ENCODE results near the gene DCTN4. TPM values are rescaled to one million over a fixed set of nuclear protein-coding genes. Genes with fewer than 3 reads are reported as not detected.

DCTN4 gene
- total RNA-seq, 2 experiments from 2014 or later: 38.6 to 40.6 TPM

- no peak overlapping the region for H3K4me3 Mint-ChIP-seq
- CTCF ChIA-PET: interaction anchor here (0.7 to 2.0 kb wide), 5 partner anchors 9 to 328 kb away, joined by 3 to 10 read pairs (median 5); partner anchors contain the start of genes RBM22 and SMIM3
- no peak for DNase-seq
- peaks cover 3% of the 10 kb centered on the region for H3K9me3 Mint-ChIP-seq
- no peaks in the 10 kb centered on the region for H3K27me3 Mint-ChIP-seq
- peaks cover 25% of the 10 kb centered on the region for H3K36me3 Mint-ChIP-seq (ENCODE audit: low read depth)
- POLR2A ChIA-PET: interaction anchor here (1.2 to 2.3 kb wide), 5 partner anchors 9 to 85 kb away, joined by 3 to 7 read pairs (median 4); partner anchors contain the start of genes RBM22 and SMIM3
- H3K4me1 Mint-ChIP-seq: peaks cover 75% of the 10 kb centered on the region
- H3K27ac Mint-ChIP-seq: no peak overlapping the region
Measured at GRCh38 chr5:150786876-150787275, 28.1 kb upstream of the DCTN4 start.

- peaks cover 27% of the 10 kb centered on the region for H3K36me3 Mint-ChIP-seq (ENCODE audit: low read depth)
- ChIA-PET POLR2A (interaction anchor here (1.5 to 2.3 kb wide), 3 partner anchors 8 to 85 kb away, joined by 4 to 7 read pairs (median 6); partner anchors contain the start of genes RBM22 and SMIM3), CTCF (interaction anchor here (0.7 to 2.0 kb wide), 4 partner anchors 8 to 1172 kb away, joined by 3 to 10 read pairs (median 4); partner anchors contain the start of gene SMIM3)
- H3K4me3 Mint-ChIP-seq: no peak overlapping the region
- no peak for DNase-seq
- no peak overlapping the region for H3K27ac Mint-ChIP-seq
- H3K9me3 Mint-ChIP-seq: peaks cover 3% of the 10 kb centered on the region
- H3K4me1 Mint-ChIP-seq: peaks cover 78% of the 10 kb centered on the region
- H3K27me3 Mint-ChIP-seq: no peaks in the 10 kb centered on the region
Measured at GRCh38 chr5:150785950-150786349, 27.1 kb upstream of the DCTN4 start.

- Mint-ChIP-seq H3K27ac (peak overlapping the region; percentile 91), H3K4me1 (peaks cover 73% of the 10 kb centered on the region), H3K36me3 (ENCODE audit: low read depth) (peaks cover 30% of the 10 kb centered on the region), H3K9me3 (peaks cover 3% of the 10 kb centered on the region), H3K4me3 (peak overlapping the region; percentile 38), H3K27me3 (no peaks in the 10 kb centered on the region)
- POLR2A ChIA-PET: interaction anchor here (0.6 to 4.2 kb wide), 20 partner anchors 9 to 374 kb away, joined by 3 to 37 read pairs (median 4); partner anchors contain the start of genes ANXA6, DCTN4, IRGM and RBM22
- peak; percentile 79 for DNase-seq
- CTCF ChIA-PET: interaction anchor here (0.7 to 8.1 kb wide), 20 partner anchors 11 to 1360 kb away, joined by 3 to 108 read pairs (median 4); partner anchors contain the start of genes DCTN4, IRGM and RBM22
Measured at GRCh38 chr5:150783422-150783928, 24.7 kb upstream of the DCTN4 start.

GRCh38 chr5:150782850-150783249 lies 24.0 kb upstream of the DCTN4 start:
- Mint-ChIP-seq H3K9me3 (peaks cover 3% of the 10 kb centered on the region), H3K27me3 (no peaks in the 10 kb centered on the region), H3K36me3 (ENCODE audit: low read depth) (peaks cover 30% of the 10 kb centered on the region), H3K27ac (peak overlapping the region; percentile 91), H3K4me1 (peaks cover 78% of the 10 kb centered on the region), H3K4me3 (peak overlapping the region; percentile 38)
- ChIA-PET POLR2A (interaction anchor here (0.8 to 4.2 kb wide), 14 partner anchors 10 to 470 kb away, joined by 3 to 37 read pairs (median 5); partner anchors contain the start of genes ANXA6, DCTN4, GM2A and IRGM), CTCF (interaction anchor here (1.1 to 8.1 kb wide), 6 partner anchors 19 to 127 kb away, joined by 5 to 108 read pairs (median 10); partner anchors contain the start of genes DCTN4, IRGM and RBM22)
- DNase-seq: no peak

GRCh38 chr5:150781706-150782614 lies 23.1 kb upstream of the DCTN4 start:
- ChIA-PET CTCF (interaction anchor here (0.9 to 8.1 kb wide), 7 partner anchors 8 to 220 kb away, joined by 3 to 108 read pairs (median 11); partner anchors contain the start of genes DCTN4, IRGM and RBM22), POLR2A (interaction anchor here (1.2 to 4.2 kb wide), 7 partner anchors 8 to 471 kb away, joined by 3 to 37 read pairs (median 5); partner anchors contain the start of genes ANXA6, DCTN4, GM2A and IRGM)
- H3K36me3 Mint-ChIP-seq (ENCODE audit: low read depth): peaks cover 25% of the 10 kb centered on the region
- peak overlapping the region; percentile 91 for H3K27ac Mint-ChIP-seq
- DNase-seq: no peak
- H3K4me3 Mint-ChIP-seq: no peak overlapping the region
- H3K9me3 Mint-ChIP-seq: peaks cover 3% of the 10 kb centered on the region
- peaks cover 74% of the 10 kb centered on the region for H3K4me1 Mint-ChIP-seq
- no peaks in the 10 kb centered on the region for H3K27me3 Mint-ChIP-seq

- Mint-ChIP-seq H3K36me3 (ENCODE audit: low read depth) (peaks cover 18% of the 10 kb centered on the region), H3K4me3 (peak overlapping the region; percentile 9), H3K27me3 (no peaks in the 10 kb centered on the region), H3K9me3 (peaks cover 1% of the 10 kb centered on the region), H3K27ac (peak overlapping the region; percentile 61), H3K4me1 (peaks cover 70% of the 10 kb centered on the region)
- CTCF ChIA-PET: interaction anchor here (0.9 to 8.1 kb wide), 7 partner anchors 9 to 219 kb away, joined by 3 to 108 read pairs (median 22); partner anchors contain the start of genes DCTN4, IRGM and RBM22
- no peak for DNase-seq
- POLR2A ChIA-PET: interaction anchor here (1.4 to 4.2 kb wide), 3 partner anchors 9 to 81 kb away, joined by 5 to 37 read pairs (median 34); partner anchors contain the start of genes IRGM and RBM22
Measured at GRCh38 chr5:150780816-150781221, 22.0 kb upstream of the DCTN4 start.

GRCh38 chr5:150780187-150780692 lies 21.4 kb upstream of the DCTN4 start:
- peaks cover 67% of the 10 kb centered on the region for H3K4me1 Mint-ChIP-seq
- CTCF ChIA-PET: interaction anchor here (1.4 to 8.1 kb wide), 7 partner anchors 10 to 219 kb away, joined by 4 to 108 read pairs (median 22); partner anchors contain the start of genes DCTN4, IRGM and RBM22
- POLR2A ChIA-PET: interaction anchor here (0.9 to 4.2 kb wide), 5 partner anchors 9 to 79 kb away, joined by 4 to 37 read pairs (median 12); partner anchors contain the start of genes DCTN4, IRGM and RBM22

GRCh38 chr5:150779397-150780186 lies 20.8 kb upstream of the DCTN4 start:
- no peaks in the 10 kb centered on the region for H3K9me3 Mint-ChIP-seq
- peak overlapping the region; percentile 93 for H3K4me3 Mint-ChIP-seq
- peak overlapping the region; percentile 89 for H3K27ac Mint-ChIP-seq
- peaks cover 13% of the 10 kb centered on the region for H3K36me3 Mint-ChIP-seq (ENCODE audit: low read depth)
- DNase-seq: no peak
- ChIA-PET CTCF (interaction anchor here (0.6 to 8.1 kb wide), 15 partner anchors 7 to 606 kb away, joined by 3 to 108 read pairs (median 6); partner anchors contain the start of genes DCTN4, IRGM and RBM22), POLR2A (interaction anchor here (0.9 to 2.3 kb wide), 6 partner anchors 15 to 367 kb away, joined by 4 to 20 read pairs (median 8); partner anchors contain the start of genes CD74, DCTN4, IRGM and RBM22)
- peaks cover 63% of the 10 kb centered on the region for H3K4me1 Mint-ChIP-seq
- H3K27me3 Mint-ChIP-seq: no peaks in the 10 kb centered on the region

More at GRCh38 chr5:150780187-150780692, 21.4 kb upstream of the DCTN4 start:
- H3K27me3 Mint-ChIP-seq: no peaks in the 10 kb centered on the region
- peaks cover 15% of the 10 kb centered on the region for H3K36me3 Mint-ChIP-seq (ENCODE audit: low read depth)
- DNase-seq: no peak
- H3K9me3 Mint-ChIP-seq: no peaks in the 10 kb centered on the region
- H3K27ac Mint-ChIP-seq: peak overlapping the region; percentile 61
- H3K4me3 Mint-ChIP-seq: peak overlapping the region; percentile 93

GRCh38 chr5:150778517-150779396 lies 19.9 kb upstream of the DCTN4 start, which contains the start of gene SMIM3:
Gene SMIM3, plus strand, starts transcription at chr5:150778757. Its CDS starts 16,684 bp downstream, at chr5:150795441.
- peaks cover 13% of the 10 kb centered on the region for H3K36me3 Mint-ChIP-seq (ENCODE audit: low read depth)

GRCh38 chr5:150778088-150778516 lies 19.3 kb upstream of the DCTN4 start:
- peaks cover 17% of the 10 kb centered on the region for H3K36me3 Mint-ChIP-seq (ENCODE audit: low read depth)
- DNase-seq: no peak
- peak overlapping the region; percentile 93 for H3K4me3 Mint-ChIP-seq
- ChIA-PET POLR2A (interaction anchor here (0.7 to 2.3 kb wide), 12 partner anchors 9 to 366 kb away, joined by 3 to 20 read pairs (median 4); partner anchors contain the start of genes CD74, DCTN4, IRGM and RBM22), CTCF (interaction anchor here (0.8 to 8.1 kb wide), 19 partner anchors 9 to 328 kb away, joined by 3 to 108 read pairs (median 5); partner anchors contain the start of genes DCTN4, IRGM, RBM22 and RPS14)
- peaks cover 2% of the 10 kb centered on the region for H3K9me3 Mint-ChIP-seq
- H3K27me3 Mint-ChIP-seq: no peaks in the 10 kb centered on the region
- H3K27ac Mint-ChIP-seq: peak overlapping the region; percentile 48
- peaks cover 57% of the 10 kb centered on the region for H3K4me1 Mint-ChIP-seq

More at GRCh38 chr5:150778517-150779396, 19.9 kb upstream of the DCTN4 start, which contains the start of gene SMIM3:
- ChIA-PET POLR2A (interaction anchor here (0.7 to 2.3 kb wide), 13 partner anchors 8 to 366 kb away, joined by 3 to 20 read pairs (median 4); partner anchors contain the start of genes CD74, DCTN4, IRGM and RBM22), CTCF (interaction anchor here (0.6 to 8.1 kb wide), 23 partner anchors 8 to 1334 kb away, joined by 3 to 108 read pairs (median 5); partner anchors contain the start of genes DCTN4, IRGM and RBM22)
- H3K4me1 Mint-ChIP-seq: peaks cover 61% of the 10 kb centered on the region
- peak; percentile 76 for DNase-seq
- no peaks in the 10 kb centered on the region for H3K9me3 Mint-ChIP-seq
- H3K27ac Mint-ChIP-seq: peak within 1 kb of the TSS; percentile 89
- no peaks in the 10 kb centered on the region for H3K27me3 Mint-ChIP-seq
- peak within 1 kb of the TSS; percentile 93 for H3K4me3 Mint-ChIP-seq

Measured in activated CD4-positive, alpha-beta memory T cell treated with anti-CD3 and anti-CD28 coated beads, Interleukin-2, amount 10 ng/mL, durations not matched to agents 7 days and 5 days (primary cell).